GM21576 (cell line): ENCODE data around the gene HNRNPL.
A peak's percentile ranks its signal among the peaks of the same experiment; 100 is the strongest.
"Not testable (repeated sequence)": the region's sequence is repeated elsewhere in the genome, so short reads cannot be mapped to it uniquely, and the experiment has no call there.

ENCODE experiments used
- ATAC-seq: cut with Tn5 transposase; IDR thresholded peaks from one replicate; pipeline ENCODE4 v1.9.1; 2021; ENCODE audit warnings: mild to moderate bottlenecking, moderate library complexity; ENCODE audit not compliant: unreplicated experiment

The HNRNPL gene

GRCh38 chr19:38869836-38870607, 20.2 kb upstream of the HNRNPL start:
- ATAC-seq: peak; percentile 56

- ATAC-seq: no peak
Measured at GRCh38 chr19:38869160-38869835, 19.5 kb upstream of the HNRNPL start.

GRCh38 chr19:38868551-38868950, 18.8 kb upstream of the HNRNPL start:
- ATAC-seq: no peak

GRCh38 chr19:38867171-38867780, 17.5 kb upstream of the HNRNPL start:
- no peak for ATAC-seq

- ATAC-seq: no peak
Measured at GRCh38 chr19:38862321-38863059, 12.7 kb upstream of the HNRNPL start.

GRCh38 chr19:38861368-38861767, 11.6 kb upstream of the HNRNPL start:
- no peak for ATAC-seq

GRCh38 chr19:38859631-38860204, 9.9 kb upstream of the HNRNPL start:
- not testable (repeated sequence) for ATAC-seq

- no peak for ATAC-seq
Measured at GRCh38 chr19:38856813-38857212, 7.0 kb upstream of the HNRNPL start.

GRCh38 chr19:38855751-38856150, 6.0 kb upstream of the HNRNPL start:
- not testable (repeated sequence) for ATAC-seq

- ATAC-seq: not testable (repeated sequence)
Measured at GRCh38 chr19:38854961-38855360, 5.2 kb upstream of the HNRNPL start.

GRCh38 chr19:38853214-38853613, 3.4 kb upstream of the HNRNPL start:
- no peak for ATAC-seq

- ATAC-seq: no peak
Measured at GRCh38 chr19:38852231-38853044, 2.7 kb upstream of the HNRNPL start.

- ATAC-seq: no peak
Measured at GRCh38 chr19:38851622-38852230, 1.9 kb upstream of the HNRNPL start.

GRCh38 chr19:38850976-38851621, 1.3 kb upstream of the HNRNPL start:
- no peak for ATAC-seq

GRCh38 chr19:38850436-38850975, 720 bp upstream of the HNRNPL start:
- ATAC-seq: peak; percentile 71

- no peak for ATAC-seq
Measured at GRCh38 chr19:38849147-38849859, 483 bp downstream of the HNRNPL start.

GRCh38 chr19:38848299-38849146, 1.3 kb downstream of the HNRNPL start:
- ATAC-seq: no peak
